ENCODE measurements around the gene GP9.

Gene GP9

DNA sequence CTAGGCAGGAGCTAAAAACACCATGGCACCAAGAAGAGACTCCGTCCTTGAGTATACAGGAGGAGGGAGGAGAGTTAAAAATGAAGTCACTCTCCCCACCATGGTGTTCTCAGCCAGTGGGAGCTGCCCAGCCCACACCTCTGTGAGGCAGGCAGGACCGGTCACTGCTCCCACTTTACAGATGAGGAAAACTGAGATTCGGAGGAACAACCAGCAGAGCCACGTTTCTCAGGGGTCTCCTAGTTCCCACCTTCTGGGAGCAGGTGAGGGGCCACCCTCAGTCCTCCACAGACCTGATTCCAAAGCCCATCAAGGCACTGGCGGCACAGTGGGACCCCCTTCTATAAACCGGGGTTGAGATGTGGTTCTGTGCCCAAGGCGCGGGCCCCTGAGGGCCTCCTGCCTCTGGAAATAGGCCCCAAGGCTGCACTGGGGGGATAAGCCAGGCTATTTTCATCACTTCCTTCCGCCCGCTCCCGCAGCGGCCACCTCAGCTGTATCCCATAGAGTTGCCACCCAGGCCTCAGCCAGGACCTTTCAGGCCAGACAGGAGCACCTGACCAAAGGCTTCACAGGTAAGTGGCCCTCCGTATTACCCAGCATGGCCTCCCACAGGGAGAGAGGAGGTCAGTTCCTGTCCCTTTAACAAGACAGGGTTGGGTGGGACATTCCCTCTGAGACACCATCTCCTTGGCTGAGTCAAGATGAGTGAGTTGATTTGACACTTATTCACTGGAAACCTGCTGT, at the start of gene GP9:
GP9 (plus strand) TSS at position 504 of the 747 bp plus-strand sequence. CDS start 961 bp downstream, outside the sequence.
- H3F3A ChIP-seq (ENCODE audit: low read depth) = no peaks in the 10 kb centered on the region
- no peaks in the 10 kb centered on the region for H3K9me3 ChIP-seq (ENCODE audit: insufficient read depth, low read depth, low read length)
- no peaks in the 10 kb centered on the region for H4K20me1 ChIP-seq (ENCODE audit: insufficient read depth, low read length, poor library complexity, severe bottlenecking)
- H3K27me3 ChIP-seq (ENCODE audit: insufficient read depth, low read length, poor library complexity, severe bottlenecking) = no peaks in the 10 kb centered on the region
- no peak within 1 kb of the TSS for H3K9ac ChIP-seq (ENCODE audit: low read depth, low read length, poor library complexity, severe bottlenecking)
- no peak within 1 kb of the TSS for H2AFZ ChIP-seq (ENCODE audit: low read length)
- H3K4me3 ChIP-seq (ENCODE audit: low read length, poor library complexity, severe bottlenecking) = no peak within 1 kb of the TSS
- no peak within 1 kb of the TSS for H3K4me2 ChIP-seq (ENCODE audit: low read depth, low read length, poor library complexity, severe bottlenecking)
- H3K9me2 ChIP-seq (replicated peaks; ENCODE audit: low read depth, low read length) = no peaks in the 10 kb centered on the region
- H3K4me1 ChIP-seq (ENCODE audit: insufficient read depth, low read length, poor library complexity, severe bottlenecking) = no peaks in the 10 kb centered on the region
- H3K79me2 ChIP-seq (ENCODE audit: insufficient read depth, low read length) = no peaks in the 10 kb centered on the region
- no peak for TF ChIP-seq EZH2phosphoT487 (IDR thresholded peaks at IDR 0.05; ENCODE audit: borderline replicate concordance)
- TF ChIP-seq, protein P1, sequence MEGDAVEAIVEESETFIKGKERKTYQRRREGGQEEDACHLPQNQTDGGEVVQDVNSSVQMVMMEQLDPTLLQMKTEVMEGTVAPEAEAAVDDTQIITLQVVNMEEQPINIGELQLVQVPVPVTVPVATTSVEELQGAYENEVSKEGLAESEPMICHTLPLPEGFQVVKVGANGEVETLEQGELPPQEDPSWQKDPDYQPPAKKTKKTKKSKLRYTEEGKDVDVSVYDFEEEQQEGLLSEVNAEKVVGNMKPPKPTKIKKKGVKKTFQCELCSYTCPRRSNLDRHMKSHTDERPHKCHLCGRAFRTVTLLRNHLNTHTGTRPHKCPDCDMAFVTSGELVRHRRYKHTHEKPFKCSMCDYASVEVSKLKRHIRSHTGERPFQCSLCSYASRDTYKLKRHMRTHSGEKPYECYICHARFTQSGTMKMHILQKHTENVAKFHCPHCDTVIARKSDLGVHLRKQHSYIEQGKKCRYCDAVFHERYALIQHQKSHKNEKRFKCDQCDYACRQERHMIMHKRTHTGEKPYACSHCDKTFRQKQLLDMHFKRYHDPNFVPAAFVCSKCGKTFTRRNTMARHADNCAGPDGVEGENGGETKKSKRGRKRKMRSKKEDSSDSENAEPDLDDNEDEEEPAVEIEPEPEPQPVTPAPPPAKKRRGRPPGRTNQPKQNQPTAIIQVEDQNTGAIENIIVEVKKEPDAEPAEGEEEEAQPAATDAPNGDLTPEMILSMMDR (conservative IDR thresholded peaks at IDR 0.05; ENCODE audit: low read length) = no peak
- no peaks in the 10 kb centered on the region for H3K36me3 ChIP-seq (ENCODE audit: insufficient read depth, low read length)

GRCh38 chr3:129013491-129013891, 47.1 kb upstream of the GP9 start:
- Histone ChIP-seq H3K9me2 (replicated peaks; ENCODE audit: low read depth, low read length) (no peaks in the 10 kb centered on the region), H3F3A (ENCODE audit: low read depth) (peaks cover 16% of the 10 kb centered on the region; the same call in 1 of the 2 replicates), H3K4me1 (ENCODE audit: insufficient read depth, low read length, poor library complexity, severe bottlenecking) (peaks cover 47% of the 10 kb centered on the region), H3K9ac (ENCODE audit: low read depth, low read length, poor library complexity, severe bottlenecking) (no peak overlapping the region), H3K4me3 (ENCODE audit: low read length, poor library complexity, severe bottlenecking) (no peak overlapping the region), H3K4me2 (ENCODE audit: low read depth, low read length, poor library complexity, severe bottlenecking) (no peak overlapping the region), H3K27me3 (ENCODE audit: insufficient read depth, low read length, poor library complexity, severe bottlenecking) (no peaks in the 10 kb centered on the region), H2AFZ (ENCODE audit: low read length) (no peak overlapping the region), H3K9me3 (ENCODE audit: insufficient read depth, low read depth, low read length) (no peaks in the 10 kb centered on the region), H3K36me3 (ENCODE audit: insufficient read depth, low read length) (no peaks in the 10 kb centered on the region), H3K79me2 (ENCODE audit: insufficient read depth, low read length) (no peaks in the 10 kb centered on the region), H4K20me1 (ENCODE audit: insufficient read depth, low read length, poor library complexity, severe bottlenecking) (no peaks in the 10 kb centered on the region)
- no peak for TF ChIP-seq EZH2phosphoT487 (IDR thresholded peaks at IDR 0.05; ENCODE audit: borderline replicate concordance)
- TF ChIP-seq, protein P1 (conservative IDR thresholded peaks at IDR 0.05; ENCODE audit: low read length) = no peak

DNA sequence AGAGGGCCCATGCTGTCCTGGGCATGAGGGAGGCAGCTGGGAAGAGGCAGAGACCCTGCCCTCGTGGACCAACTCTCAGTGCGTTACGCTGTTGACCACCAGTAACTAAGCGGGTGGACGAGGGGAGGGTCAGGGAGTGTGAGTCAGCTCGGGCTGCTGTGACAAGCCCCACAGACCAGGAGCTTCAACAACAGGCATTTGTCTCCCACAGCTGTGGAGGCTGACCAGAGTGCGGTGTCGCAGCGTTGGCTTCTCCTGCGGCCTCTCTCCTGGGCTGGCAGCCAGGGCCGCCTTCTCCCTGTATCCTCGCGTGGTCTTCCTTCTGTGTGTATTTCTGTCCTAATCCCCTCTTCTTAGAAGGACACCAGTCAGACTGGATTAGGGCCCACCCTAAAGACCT, 46.4 kb upstream of the GP9 start:
- Histone ChIP-seq H3K79me2 (ENCODE audit: insufficient read depth, low read length) (no peaks in the 10 kb centered on the region), H3K36me3 (ENCODE audit: insufficient read depth, low read length) (no peaks in the 10 kb centered on the region), H3K4me2 (ENCODE audit: low read depth, low read length, poor library complexity, severe bottlenecking) (no peak overlapping the region), H3K4me1 (ENCODE audit: insufficient read depth, low read length, poor library complexity, severe bottlenecking) (peaks cover 47% of the 10 kb centered on the region), H3K9me2 (replicated peaks; ENCODE audit: low read depth, low read length) (no peaks in the 10 kb centered on the region), H3K9me3 (ENCODE audit: insufficient read depth, low read depth, low read length) (no peaks in the 10 kb centered on the region), H3K4me3 (ENCODE audit: low read length, poor library complexity, severe bottlenecking) (no peak overlapping the region), H4K20me1 (ENCODE audit: insufficient read depth, low read length, poor library complexity, severe bottlenecking) (no peaks in the 10 kb centered on the region), H3K9ac (ENCODE audit: low read depth, low read length, poor library complexity, severe bottlenecking) (peak overlapping the region; percentile 84), H3F3A (ENCODE audit: low read depth) (peaks cover 16% of the 10 kb centered on the region; the same call in 1 of the 2 replicates), H3K27me3 (ENCODE audit: insufficient read depth, low read length, poor library complexity, severe bottlenecking) (no peaks in the 10 kb centered on the region), H2AFZ (ENCODE audit: low read length) (no peak overlapping the region)
- TF ChIP-seq EZH2phosphoT487 (IDR thresholded peaks at IDR 0.05; ENCODE audit: borderline replicate concordance) = no peak
- TF ChIP-seq, protein P1 (conservative IDR thresholded peaks at IDR 0.05; ENCODE audit: low read length) = no peak

Data from Loucy (cell line).